ENCODE data around the gene ROR1. TPM values are rescaled to one million over a fixed set of nuclear protein-coding genes. Genes with fewer than 3 reads are reported as not detected.

The ROR1 gene
- total and polyA plus RNA-seq, 2 of the 13 experiments (the other 11 are each of a cell fraction or from before 2014, with no cell fraction given): 0.58 to 2.3 TPM

- H3K4me2 ChIP-seq (ENCODE audit: low read depth, low read length): no peak overlapping the region
- ATAC-seq (peak; percentile 32; the same call in 1 of the 3 replicates), FAIRE-seq (no peak), DNase-seq (ENCODE audit: low spot score) (no peak)
- no peaks in the 10 kb centered on the region for H3K27me3 ChIP-seq (ENCODE audit: control insufficient read depth in 1 of 2, insufficient read depth in 2 of 2, low read length in 2 of 2)
- TF ChIP-seq MAFK (conservative IDR thresholded peaks at IDR 0.05 in 1 of 2, IDR thresholded peaks at IDR 0.05 in 1 of 2; ENCODE audit: low read length in 2 of 2): peak in 1 of 2 experiments; percentile 26; a peak in 1 of 4 replicates
- no peak for TF ChIP-seq NRL (CRISPR knock-in tag; IDR thresholded peaks at IDR 0.05; ENCODE audit: borderline replicate concordance)
- no peak overlapping the region for H2AFZ ChIP-seq (ENCODE audit: low read length)
- H3K9ac ChIP-seq (ENCODE audit: insufficient read depth, low read depth, low read length): no peak overlapping the region
- H3K27ac ChIP-seq (ENCODE audit: extremely low read length, insufficient read depth, low read length): no peak overlapping the region
- H4K20me1 ChIP-seq (ENCODE audit: insufficient read depth, low read length): no peaks in the 10 kb centered on the region
- peaks cover 5% of the 10 kb centered on the region; the same call in 1 of the 2 replicates for H3K4me1 ChIP-seq (ENCODE audit: insufficient read depth, low read length)
- 58% methylated on average over 7 of the region's 7 CpGs for WGBS (ENCODE audit: low lambda C conversion rate)
- H3K4me3 ChIP-seq (replicated peaks in 1 of 3; ENCODE audit: insufficient read depth in 1 of 3, low read depth in 2 of 3, low read length in 3 of 3): no peak overlapping the region
- no peaks in the 10 kb centered on the region for H3K36me3 ChIP-seq (replicated peaks in 1 of 2; ENCODE audit: control insufficient read depth in 1 of 2, insufficient read depth in 2 of 2, low read length in 2 of 2)
- intact Hi-C loops (cut with micrococcal nuclease; ENCODE audit: unreplicated experiment): no loop called here
- ChIA-PET POLR2A (no interaction called here), CTCF (ENCODE audit: low intra/inter-chr PET ratio, low total read pairs) (no interaction called here)
- H3K79me2 ChIP-seq (ENCODE audit: insufficient read depth, low read length): no peaks in the 10 kb centered on the region
- in situ Hi-C loops (cut with HindIII; ENCODE audit: extremely low pct_ligation_motif_present, low pct_unique_long_range_greater_than_20kb): loop anchor here (25.0 kb wide), 2 partner anchors 233 to 308 kb away; no protein-coding TSS in a partner anchor
- BruUV-seq (replicated peaks): no TSS peak
- no peaks in the 10 kb centered on the region for H3K9me3 ChIP-seq (ENCODE audit: low read length)
Observed at GRCh38 chr1:63920154-63921117, 146.6 kb downstream of the ROR1 start.

GRCh38 chr1:63921359-63921758 is 147.5 kb downstream of the ROR1 start:
- ChIA-PET CTCF (ENCODE audit: low intra/inter-chr PET ratio, low total read pairs) (no interaction called here), POLR2A (no interaction called here)
- in situ Hi-C loops (cut with HindIII; ENCODE audit: extremely low pct_ligation_motif_present, low pct_unique_long_range_greater_than_20kb): loop anchor here (25.0 kb wide), 2 partner anchors 234 to 309 kb away; no protein-coding TSS in a partner anchor
- no peak overlapping the region for H3K27ac ChIP-seq (ENCODE audit: extremely low read length, insufficient read depth, low read length)
- DNase-seq (ENCODE audit: low spot score) (no peak), FAIRE-seq (no peak), ATAC-seq (no peak)
- H4K20me1 ChIP-seq (ENCODE audit: insufficient read depth, low read length): no peaks in the 10 kb centered on the region
- WGBS (ENCODE audit: low lambda C conversion rate): 84% methylated on average over 5 of the region's 5 CpGs
- no peak overlapping the region for H3K4me3 ChIP-seq (replicated peaks in 1 of 3; ENCODE audit: insufficient read depth in 1 of 3, low read depth in 2 of 3, low read length in 3 of 3)
- no peaks in the 10 kb centered on the region for H3K9me3 ChIP-seq (ENCODE audit: low read length)
- H3K79me2 ChIP-seq (ENCODE audit: insufficient read depth, low read length): no peaks in the 10 kb centered on the region
- no peak overlapping the region for H2AFZ ChIP-seq (ENCODE audit: low read length)
- H3K36me3 ChIP-seq (replicated peaks in 1 of 2; ENCODE audit: control insufficient read depth in 1 of 2, insufficient read depth in 2 of 2, low read length in 2 of 2): no peaks in the 10 kb centered on the region
- intact Hi-C loops (cut with micrococcal nuclease; ENCODE audit: unreplicated experiment): no loop called here
- H3K4me1 ChIP-seq (ENCODE audit: insufficient read depth, low read length): peaks cover 5% of the 10 kb centered on the region; the same call in 1 of the 2 replicates
- no peak for TF ChIP-seq ZNF547 (CRISPR knock-in tag; IDR thresholded peaks at IDR 0.05)
- TF ChIP-seq IRF2 (CRISPR knock-in tag; IDR thresholded peaks at IDR 0.05): no peak
- TF ChIP-seq MAZ (IDR thresholded peaks at IDR 0.05; ENCODE audit: borderline replicate concordance, low read depth, low read length): no peak
- no peak for TF ChIP-seq MAZ (CRISPR knock-in tag; IDR thresholded peaks at IDR 0.05; ENCODE audit: low read depth)
- TF ChIP-seq ZBTB37 (CRISPR knock-in tag; IDR thresholded peaks at IDR 0.05): no peak
- TF ChIP-seq NFE2L2 (IDR thresholded peaks at IDR 0.05; ENCODE audit: low read length): no peak
- no peak for TF ChIP-seq ZBTB10 (CRISPR knock-in tag; IDR thresholded peaks at IDR 0.05; ENCODE audit: borderline replicate concordance)
- no peak for TF ChIP-seq SIN3B (IDR thresholded peaks at IDR 0.05; ENCODE audit: low read length)
- TF ChIP-seq KDM4B (CRISPR knock-in tag; IDR thresholded peaks at IDR 0.05): no peak
- no peak overlapping the region for H3K9ac ChIP-seq (ENCODE audit: insufficient read depth, low read depth, low read length)
- H3K27me3 ChIP-seq (ENCODE audit: control insufficient read depth in 1 of 2, insufficient read depth in 2 of 2, low read length in 2 of 2): no peaks in the 10 kb centered on the region
- no peak overlapping the region for H3K4me2 ChIP-seq (ENCODE audit: low read depth, low read length)
- BruUV-seq (replicated peaks): no TSS peak

All from HepG2 (cell line).